ENCODE data around the gene GTF3C4.

Gene GTF3C4

GRCh38 chr9:132683873-132684272 lies 13.6 kb downstream of the GTF3C4 start:
- Histone ChIP-seq H3K4me1 (ENCODE audit: control insufficient read depth, insufficient read depth, low read length, poor library complexity, severe bottlenecking) (no peaks in the 10 kb centered on the region), H3K9me3 (ENCODE audit: control insufficient read depth, low read length) (no peaks in the 10 kb centered on the region), H3K4me3 (ENCODE audit: insufficient read depth, low read depth, low read length, poor library complexity, severe bottlenecking) (no peak overlapping the region), H3K27me3 (replicated peaks; ENCODE audit: control insufficient read depth, insufficient read depth, low read length, poor library complexity, severe bottlenecking) (no peaks in the 10 kb centered on the region), H3K27ac (ENCODE audit: insufficient read depth, low read length, poor library complexity, severe bottlenecking) (no peak overlapping the region), H3K36me3 (ENCODE audit: control insufficient read depth, insufficient read depth, low read length) (peaks cover 51% of the 10 kb centered on the region)
- DNase-seq: no peak

DNA sequence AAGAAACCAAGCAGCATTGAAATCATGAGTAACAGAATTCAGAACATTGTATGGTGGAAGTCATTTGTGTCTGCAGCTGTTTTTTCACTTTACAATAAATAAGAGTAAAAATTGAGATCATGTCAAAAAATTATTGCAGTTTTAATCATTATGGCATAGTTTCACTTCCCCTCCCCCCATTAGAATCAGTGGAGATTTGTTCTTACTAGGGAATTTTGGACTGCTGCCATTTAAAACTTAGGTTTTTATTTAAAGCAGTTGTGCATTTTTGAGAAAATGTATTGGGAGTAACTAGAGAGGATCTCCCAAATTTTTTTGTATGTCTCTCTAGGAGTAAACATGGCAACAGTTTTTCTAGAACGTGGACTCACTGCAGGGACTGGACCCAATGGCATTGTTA lies 20.4 kb downstream of the GTF3C4 start:
- H3K9me3 ChIP-seq (ENCODE audit: control insufficient read depth, low read length): no peaks in the 10 kb centered on the region
- H3K4me3 ChIP-seq (ENCODE audit: insufficient read depth, low read depth, low read length, poor library complexity, severe bottlenecking): no peak overlapping the region
- DNase-seq: no peak
- H3K27me3 ChIP-seq (replicated peaks; ENCODE audit: control insufficient read depth, insufficient read depth, low read length, poor library complexity, severe bottlenecking): no peaks in the 10 kb centered on the region
- H3K27ac ChIP-seq (ENCODE audit: insufficient read depth, low read length, poor library complexity, severe bottlenecking): no peak overlapping the region
- no peaks in the 10 kb centered on the region for H3K4me1 ChIP-seq (ENCODE audit: control insufficient read depth, insufficient read depth, low read length, poor library complexity, severe bottlenecking)
- H3K36me3 ChIP-seq (ENCODE audit: control insufficient read depth, insufficient read depth, low read length): peaks cover 43% of the 10 kb centered on the region

DNA sequence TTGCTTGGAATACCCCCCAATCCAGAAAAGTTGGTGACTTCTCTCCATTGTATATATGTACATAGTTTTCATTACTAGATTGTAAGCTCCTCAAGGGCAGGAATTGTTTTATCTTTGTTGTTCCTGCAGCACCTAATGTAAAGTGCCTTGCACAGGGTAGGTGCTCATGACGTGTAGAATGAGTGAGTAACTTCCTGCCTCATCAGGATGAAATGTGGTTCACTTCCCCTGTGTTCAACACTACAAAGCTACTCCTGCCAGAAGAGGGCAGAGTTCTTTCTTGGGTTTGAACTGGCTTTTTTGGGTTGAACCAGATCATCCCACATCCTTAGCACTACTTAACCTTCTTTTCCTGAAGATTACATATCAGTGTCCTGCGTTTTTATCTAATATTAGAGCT lies 23.9 kb downstream of the GTF3C4 start:
- no peak for DNase-seq
- H3K9me3 ChIP-seq (ENCODE audit: control insufficient read depth, low read length): peaks cover 12% of the 10 kb centered on the region
- no peak overlapping the region for H3K4me3 ChIP-seq (ENCODE audit: insufficient read depth, low read depth, low read length, poor library complexity, severe bottlenecking)
- no peaks in the 10 kb centered on the region for H3K4me1 ChIP-seq (ENCODE audit: control insufficient read depth, insufficient read depth, low read length, poor library complexity, severe bottlenecking)
- no peak overlapping the region for H3K27ac ChIP-seq (ENCODE audit: insufficient read depth, low read length, poor library complexity, severe bottlenecking)
- peaks cover 21% of the 10 kb centered on the region for H3K36me3 ChIP-seq (ENCODE audit: control insufficient read depth, insufficient read depth, low read length)
- no peaks in the 10 kb centered on the region for H3K27me3 ChIP-seq (replicated peaks; ENCODE audit: control insufficient read depth, insufficient read depth, low read length, poor library complexity, severe bottlenecking)

GRCh38 chr9:132697230-132697629 lies 27.0 kb downstream of the GTF3C4 start:
- Histone ChIP-seq H3K27me3 (replicated peaks; ENCODE audit: control insufficient read depth, insufficient read depth, low read length, poor library complexity, severe bottlenecking) (no peaks in the 10 kb centered on the region), H3K27ac (ENCODE audit: insufficient read depth, low read length, poor library complexity, severe bottlenecking) (no peak overlapping the region), H3K36me3 (ENCODE audit: control insufficient read depth, insufficient read depth, low read length) (no peaks in the 10 kb centered on the region), H3K9me3 (ENCODE audit: control insufficient read depth, low read length) (peaks cover 12% of the 10 kb centered on the region), H3K4me1 (ENCODE audit: control insufficient read depth, insufficient read depth, low read length, poor library complexity, severe bottlenecking) (no peaks in the 10 kb centered on the region), H3K4me3 (ENCODE audit: insufficient read depth, low read depth, low read length, poor library complexity, severe bottlenecking) (no peak overlapping the region)
- DNase-seq: no peak

GRCh38 chr9:132698989-132699388 lies 28.7 kb downstream of the GTF3C4 start:
- Histone ChIP-seq H3K4me3 (ENCODE audit: insufficient read depth, low read depth, low read length, poor library complexity, severe bottlenecking) (no peak overlapping the region), H3K9me3 (ENCODE audit: control insufficient read depth, low read length) (peaks cover 12% of the 10 kb centered on the region), H3K36me3 (ENCODE audit: control insufficient read depth, insufficient read depth, low read length) (no peaks in the 10 kb centered on the region), H3K4me1 (ENCODE audit: control insufficient read depth, insufficient read depth, low read length, poor library complexity, severe bottlenecking) (no peaks in the 10 kb centered on the region), H3K27ac (ENCODE audit: insufficient read depth, low read length, poor library complexity, severe bottlenecking) (no peak overlapping the region), H3K27me3 (replicated peaks; ENCODE audit: control insufficient read depth, insufficient read depth, low read length, poor library complexity, severe bottlenecking) (no peaks in the 10 kb centered on the region)
- DNase-seq: no peak

GRCh38 chr9:132699956-132700355 lies 29.7 kb downstream of the GTF3C4 start:
- Histone ChIP-seq H3K4me3 (ENCODE audit: insufficient read depth, low read depth, low read length, poor library complexity, severe bottlenecking) (no peak overlapping the region), H3K27me3 (replicated peaks; ENCODE audit: control insufficient read depth, insufficient read depth, low read length, poor library complexity, severe bottlenecking) (no peaks in the 10 kb centered on the region), H3K4me1 (ENCODE audit: control insufficient read depth, insufficient read depth, low read length, poor library complexity, severe bottlenecking) (no peaks in the 10 kb centered on the region), H3K9me3 (ENCODE audit: control insufficient read depth, low read length) (peaks cover 12% of the 10 kb centered on the region), H3K36me3 (ENCODE audit: control insufficient read depth, insufficient read depth, low read length) (no peaks in the 10 kb centered on the region), H3K27ac (ENCODE audit: insufficient read depth, low read length, poor library complexity, severe bottlenecking) (no peak overlapping the region)
- DNase-seq: no peak

- DNase-seq: no peak
- Histone ChIP-seq H3K4me3 (ENCODE audit: insufficient read depth, low read depth, low read length, poor library complexity, severe bottlenecking) (no peak overlapping the region), H3K36me3 (ENCODE audit: control insufficient read depth, insufficient read depth, low read length) (no peaks in the 10 kb centered on the region), H3K4me1 (ENCODE audit: control insufficient read depth, insufficient read depth, low read length, poor library complexity, severe bottlenecking) (no peaks in the 10 kb centered on the region), H3K27ac (ENCODE audit: insufficient read depth, low read length, poor library complexity, severe bottlenecking) (no peak overlapping the region), H3K27me3 (replicated peaks; ENCODE audit: control insufficient read depth, insufficient read depth, low read length, poor library complexity, severe bottlenecking) (no peaks in the 10 kb centered on the region), H3K9me3 (ENCODE audit: control insufficient read depth, low read length) (peaks cover 1% of the 10 kb centered on the region)
Measured at GRCh38 chr9:132702254-132702653, 32.0 kb downstream of the GTF3C4 start.

DNA sequence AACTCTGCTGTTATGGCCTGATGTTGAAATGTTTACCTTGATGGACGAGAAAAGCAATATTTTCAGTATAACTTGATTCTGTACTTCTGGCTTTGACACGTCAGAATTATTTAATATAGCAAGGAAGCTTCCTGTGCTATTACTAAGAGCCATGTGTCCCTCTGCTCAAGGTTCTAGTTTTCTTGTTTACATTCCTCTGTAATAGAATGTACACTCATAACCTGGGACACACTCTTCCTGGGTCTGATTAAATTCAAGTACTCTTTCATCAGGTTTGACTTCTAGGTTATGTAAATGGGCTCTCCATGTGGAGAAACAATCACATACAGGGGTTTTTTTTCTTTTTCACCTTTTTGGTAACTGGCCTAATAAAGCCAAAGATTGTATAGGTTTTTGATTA lies 33.1 kb downstream of the GTF3C4 start:
- Histone ChIP-seq H3K9me3 (ENCODE audit: control insufficient read depth, low read length) (no peaks in the 10 kb centered on the region), H3K36me3 (ENCODE audit: control insufficient read depth, insufficient read depth, low read length) (no peaks in the 10 kb centered on the region), H3K4me1 (ENCODE audit: control insufficient read depth, insufficient read depth, low read length, poor library complexity, severe bottlenecking) (no peaks in the 10 kb centered on the region), H3K4me3 (ENCODE audit: insufficient read depth, low read depth, low read length, poor library complexity, severe bottlenecking) (no peak overlapping the region), H3K27me3 (replicated peaks; ENCODE audit: control insufficient read depth, insufficient read depth, low read length, poor library complexity, severe bottlenecking) (no peaks in the 10 kb centered on the region), H3K27ac (ENCODE audit: insufficient read depth, low read length, poor library complexity, severe bottlenecking) (no peak overlapping the region)
- DNase-seq: no peak

- H3K9me3 ChIP-seq (ENCODE audit: control insufficient read depth, low read length): no peaks in the 10 kb centered on the region
- H3K36me3 ChIP-seq (ENCODE audit: control insufficient read depth, insufficient read depth, low read length): no peaks in the 10 kb centered on the region
- H3K4me3 ChIP-seq (ENCODE audit: insufficient read depth, low read depth, low read length, poor library complexity, severe bottlenecking): no peak overlapping the region
- no peak for DNase-seq
- no peak overlapping the region for H3K27ac ChIP-seq (ENCODE audit: insufficient read depth, low read length, poor library complexity, severe bottlenecking)
- H3K27me3 ChIP-seq (replicated peaks; ENCODE audit: control insufficient read depth, insufficient read depth, low read length, poor library complexity, severe bottlenecking): no peaks in the 10 kb centered on the region
- no peaks in the 10 kb centered on the region for H3K4me1 ChIP-seq (ENCODE audit: control insufficient read depth, insufficient read depth, low read length, poor library complexity, severe bottlenecking)
Measured at GRCh38 chr9:132708239-132708638, 38.0 kb downstream of the GTF3C4 start.

DNA sequence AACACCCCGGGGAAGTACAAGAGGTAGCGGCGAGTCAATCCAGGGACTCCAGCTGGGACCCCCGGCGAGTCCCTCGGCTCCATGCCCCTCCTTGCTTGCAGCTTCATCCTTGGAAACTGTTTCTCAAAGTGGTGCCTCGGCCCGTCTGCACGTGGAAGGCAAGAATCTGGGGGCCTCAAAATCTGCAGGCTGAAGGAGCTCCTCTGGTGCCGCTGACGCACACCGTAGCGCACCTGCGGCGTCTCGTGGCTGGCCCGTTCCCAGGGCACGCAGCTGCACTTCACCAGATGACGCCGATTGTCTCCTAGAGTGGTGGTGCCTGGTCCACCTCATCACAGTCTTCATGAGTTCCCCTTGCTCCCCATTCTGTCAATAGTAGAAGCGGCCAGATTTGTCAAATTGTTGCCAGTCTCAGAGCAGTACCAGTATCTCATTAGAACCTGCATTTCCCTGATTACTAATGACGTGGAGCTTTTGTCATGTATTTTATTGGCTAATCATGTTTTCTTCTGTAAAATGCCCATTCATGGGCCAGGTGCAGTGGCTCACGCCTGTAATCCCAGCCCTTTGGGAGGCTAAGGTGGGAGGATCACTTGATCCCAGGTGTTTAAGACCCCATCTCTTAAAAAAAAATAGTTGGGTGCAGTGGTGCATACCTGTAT lies 38.6 kb downstream of the GTF3C4 start:
- no peaks in the 10 kb centered on the region for H3K4me1 ChIP-seq (ENCODE audit: control insufficient read depth, insufficient read depth, low read length, poor library complexity, severe bottlenecking)
- H3K27me3 ChIP-seq (replicated peaks; ENCODE audit: control insufficient read depth, insufficient read depth, low read length, poor library complexity, severe bottlenecking): no peaks in the 10 kb centered on the region
- DNase-seq: no peak
- no peak overlapping the region for H3K4me3 ChIP-seq (ENCODE audit: insufficient read depth, low read depth, low read length, poor library complexity, severe bottlenecking)
- H3K9me3 ChIP-seq (ENCODE audit: control insufficient read depth, low read length): no peaks in the 10 kb centered on the region
- H3K36me3 ChIP-seq (ENCODE audit: control insufficient read depth, insufficient read depth, low read length): no peaks in the 10 kb centered on the region
- no peak overlapping the region for H3K27ac ChIP-seq (ENCODE audit: insufficient read depth, low read length, poor library complexity, severe bottlenecking)

Data from effector memory CD4-positive, alpha-beta T cell (primary cell).